ENCODE results near the gene DCPS.
"Not testable (repeated sequence)": the region's sequence is repeated elsewhere in the genome, so short reads cannot be mapped to it uniquely, and the experiment has no call there.

Gene DCPS

DNA sequence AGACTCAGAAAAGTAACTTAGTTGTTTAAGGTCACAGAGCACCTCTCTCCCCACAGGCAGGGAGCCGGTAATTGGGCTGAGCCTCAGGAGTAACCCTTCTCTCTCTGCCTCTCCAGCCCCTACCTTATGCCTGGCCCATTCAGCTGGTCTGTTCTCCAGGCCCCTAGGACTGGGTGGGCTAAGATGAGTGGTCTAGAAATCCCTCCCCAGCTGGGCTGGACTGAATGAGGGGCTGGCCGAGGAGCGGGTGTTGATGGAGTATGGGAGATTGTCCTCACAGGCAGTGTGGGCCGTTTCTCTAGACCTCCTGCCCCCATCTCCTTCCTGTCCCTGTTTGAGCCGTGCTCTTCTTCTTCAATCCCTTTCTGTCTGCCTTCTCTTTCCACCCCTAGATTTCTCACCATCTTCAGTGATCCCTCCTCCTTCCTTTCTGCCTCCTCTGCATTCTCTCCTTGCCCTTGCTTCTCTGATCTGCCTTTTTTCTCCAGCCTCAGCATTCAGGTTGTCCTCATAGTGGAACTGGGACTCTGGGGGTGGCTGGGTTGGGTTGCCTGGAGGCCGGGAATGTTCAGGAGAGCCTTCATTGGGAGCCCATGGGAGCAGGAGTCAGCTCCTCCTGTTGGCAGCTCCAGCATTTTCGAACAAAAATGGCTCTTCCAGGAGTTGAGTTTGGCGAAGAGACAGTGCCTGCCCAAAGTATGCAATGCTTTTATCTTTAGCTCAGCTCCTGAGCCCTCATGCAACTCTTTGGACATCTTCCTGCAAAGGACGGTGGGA lies 59.2 kb downstream of the DCPS start:
- no peak for DNase-seq

DNA sequence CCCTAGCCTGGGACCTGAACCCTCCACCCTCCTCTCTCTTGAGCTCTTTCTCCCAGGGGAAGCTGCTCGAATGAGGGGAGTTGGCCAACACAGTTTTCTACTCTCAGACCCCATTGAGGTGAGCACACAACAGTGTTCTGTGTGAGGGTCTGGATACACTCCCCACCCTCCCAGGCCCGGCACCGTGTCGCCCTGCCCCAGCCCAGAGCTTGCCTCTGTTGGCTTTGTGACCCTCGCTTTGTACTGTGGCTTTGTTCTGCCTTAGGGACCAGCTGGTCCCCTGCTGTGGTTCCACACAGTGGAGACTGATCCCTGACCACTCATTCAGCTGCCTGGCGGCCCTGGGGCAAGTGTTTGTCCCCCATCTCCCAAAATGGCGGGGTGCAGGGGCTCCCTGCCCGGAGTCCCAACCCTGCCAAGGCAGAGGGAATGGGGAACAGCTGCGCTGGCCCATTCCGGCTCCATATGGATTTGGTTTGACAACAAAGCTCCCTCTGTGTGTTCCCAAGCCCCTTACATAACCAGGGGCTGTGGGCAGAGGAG lies 59.9 kb downstream of the DCPS start:
- no peak for DNase-seq

DNA sequence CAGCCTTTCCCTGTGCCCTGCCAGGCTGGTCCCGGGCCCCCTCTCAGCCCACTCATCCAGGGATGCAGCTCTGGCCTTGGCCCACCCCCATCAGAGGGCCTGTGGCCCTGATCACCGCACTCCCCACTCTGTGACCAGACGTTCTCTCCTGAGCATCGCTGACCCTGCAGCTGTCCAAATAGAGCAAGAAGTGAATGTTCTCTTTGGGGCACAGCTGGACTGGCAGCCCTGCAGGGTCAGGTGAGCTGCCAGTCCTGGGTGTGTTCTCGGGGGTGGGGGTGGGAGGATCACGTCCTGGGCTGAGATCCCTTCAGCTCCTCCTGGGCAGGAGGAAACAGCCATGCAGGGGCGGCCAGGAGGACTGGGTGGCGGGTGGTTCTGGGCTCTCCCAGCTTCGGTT lies 60.9 kb downstream of the DCPS start:
- DNase-seq = not testable (repeated sequence)

DNA sequence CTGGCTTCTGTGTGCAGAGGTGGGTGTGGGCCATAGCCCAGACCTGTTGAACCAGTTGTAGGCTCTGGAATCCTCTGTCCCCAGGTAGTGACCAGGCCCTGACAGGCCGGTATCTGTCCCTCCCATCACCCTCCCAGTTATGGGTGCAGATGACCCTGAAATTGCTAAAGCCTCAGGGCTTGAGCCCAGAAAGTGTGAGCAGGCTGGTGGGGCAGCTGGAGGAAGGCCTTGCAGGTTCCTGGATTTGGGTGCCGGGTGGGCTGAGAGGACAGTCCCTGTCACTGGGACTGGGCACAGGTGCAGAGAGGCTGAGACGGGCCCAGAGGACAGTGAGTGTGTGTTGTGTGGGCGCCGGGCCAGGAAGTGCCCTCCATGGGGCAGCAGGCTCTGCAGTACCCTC lies 61.6 kb downstream of the DCPS start:
- DNase-seq = not testable (repeated sequence)

DNA sequence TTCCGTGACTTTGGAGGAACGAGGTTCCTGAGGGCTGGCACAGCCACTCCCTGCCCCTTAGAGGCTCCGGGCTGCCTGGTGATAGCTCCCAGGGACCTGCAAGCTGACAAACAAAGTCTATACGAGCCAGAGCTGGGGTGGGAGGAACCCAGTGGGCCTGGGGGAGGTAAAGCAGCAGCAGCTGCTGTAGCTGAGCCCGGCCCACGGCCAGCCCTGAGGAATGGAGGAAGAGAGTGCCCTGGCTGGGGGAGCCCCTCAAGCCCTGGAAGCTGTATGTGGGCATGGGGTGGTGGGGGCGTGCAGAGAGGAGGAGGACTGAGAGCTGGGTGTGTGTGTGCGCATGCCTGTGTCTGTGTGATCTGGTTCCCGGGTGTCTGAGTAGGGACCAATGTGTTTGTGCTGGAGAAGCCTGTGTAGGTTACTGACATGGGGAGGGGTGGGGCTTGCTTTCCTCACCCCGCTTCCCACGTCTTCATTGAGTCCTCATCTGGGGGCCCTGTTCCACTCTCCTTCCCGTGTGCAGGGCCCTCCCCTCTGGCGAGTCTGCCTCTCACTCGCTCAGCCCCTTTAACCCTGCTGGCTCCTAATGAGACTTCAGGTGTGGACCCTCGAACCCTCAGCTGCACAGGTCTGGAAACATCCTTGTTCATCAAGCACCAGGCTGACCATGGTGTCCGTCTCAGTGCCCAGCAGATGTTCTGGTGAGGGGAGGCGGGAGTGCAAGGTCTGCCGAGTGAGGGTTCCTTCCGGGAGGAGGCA lies 62.4 kb downstream of the DCPS start:
- DNase-seq = no peak

DNA sequence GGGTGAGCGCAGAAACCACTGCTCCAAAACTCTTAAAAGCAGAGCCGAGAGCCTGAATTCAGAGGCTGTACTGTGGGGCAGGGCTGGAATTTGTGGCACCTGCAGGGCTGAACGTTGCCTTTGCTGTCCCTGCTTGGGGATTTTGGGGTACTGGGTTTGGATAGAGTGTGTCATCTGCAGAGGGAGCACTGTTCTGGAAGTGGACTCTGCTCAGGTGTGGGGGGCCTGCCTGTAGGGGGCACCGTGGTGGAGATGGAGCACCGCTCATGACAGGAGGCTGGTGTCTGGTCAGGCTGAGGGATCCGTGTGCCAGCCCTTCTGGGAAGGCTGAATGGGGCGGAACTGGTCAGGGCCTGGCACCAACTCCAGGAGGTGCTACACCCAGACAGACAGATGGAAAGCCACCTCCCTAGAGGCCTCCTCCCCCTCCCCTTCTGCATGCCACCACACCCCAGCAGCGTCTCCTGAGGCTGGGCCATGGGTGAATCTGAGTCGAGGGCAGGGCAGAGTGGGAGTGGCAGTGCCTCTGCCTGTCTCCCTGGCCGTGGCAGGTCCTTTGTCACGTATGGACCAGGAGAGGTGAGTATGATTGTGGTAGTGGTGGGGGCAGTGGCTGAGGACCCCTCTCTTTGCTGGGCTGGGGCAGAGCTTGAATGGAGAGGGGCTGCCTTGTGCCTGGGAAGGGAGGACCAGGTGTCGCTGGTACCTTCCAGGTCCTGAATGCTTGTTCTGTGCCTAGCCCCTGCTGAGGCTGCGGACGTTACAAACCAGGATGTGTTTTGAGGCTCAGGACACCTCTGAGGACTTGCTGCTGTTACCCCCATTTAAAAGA lies 63.2 kb downstream of the DCPS start:
- not testable (repeated sequence) for DNase-seq

DNA sequence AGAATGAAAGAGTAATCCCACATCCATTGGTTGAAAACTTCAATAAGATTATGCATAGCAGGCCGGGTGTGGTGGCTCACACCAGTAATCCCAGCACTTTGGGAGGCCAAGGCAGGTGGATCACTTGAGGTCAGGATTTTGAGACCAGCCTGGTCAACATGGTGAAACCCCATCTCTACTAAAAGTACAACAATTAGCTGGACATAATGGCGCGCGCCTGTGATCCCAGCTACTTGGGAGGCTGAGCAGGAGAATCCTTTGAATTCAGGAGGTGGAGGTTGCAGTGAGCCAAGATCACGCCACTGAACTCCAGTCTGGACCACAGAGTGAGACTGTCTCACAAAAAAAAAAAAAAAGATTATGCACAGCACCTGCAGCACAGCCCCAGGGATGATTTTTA lies 63.9 kb downstream of the DCPS start:
- not testable (repeated sequence) for DNase-seq

DNA sequence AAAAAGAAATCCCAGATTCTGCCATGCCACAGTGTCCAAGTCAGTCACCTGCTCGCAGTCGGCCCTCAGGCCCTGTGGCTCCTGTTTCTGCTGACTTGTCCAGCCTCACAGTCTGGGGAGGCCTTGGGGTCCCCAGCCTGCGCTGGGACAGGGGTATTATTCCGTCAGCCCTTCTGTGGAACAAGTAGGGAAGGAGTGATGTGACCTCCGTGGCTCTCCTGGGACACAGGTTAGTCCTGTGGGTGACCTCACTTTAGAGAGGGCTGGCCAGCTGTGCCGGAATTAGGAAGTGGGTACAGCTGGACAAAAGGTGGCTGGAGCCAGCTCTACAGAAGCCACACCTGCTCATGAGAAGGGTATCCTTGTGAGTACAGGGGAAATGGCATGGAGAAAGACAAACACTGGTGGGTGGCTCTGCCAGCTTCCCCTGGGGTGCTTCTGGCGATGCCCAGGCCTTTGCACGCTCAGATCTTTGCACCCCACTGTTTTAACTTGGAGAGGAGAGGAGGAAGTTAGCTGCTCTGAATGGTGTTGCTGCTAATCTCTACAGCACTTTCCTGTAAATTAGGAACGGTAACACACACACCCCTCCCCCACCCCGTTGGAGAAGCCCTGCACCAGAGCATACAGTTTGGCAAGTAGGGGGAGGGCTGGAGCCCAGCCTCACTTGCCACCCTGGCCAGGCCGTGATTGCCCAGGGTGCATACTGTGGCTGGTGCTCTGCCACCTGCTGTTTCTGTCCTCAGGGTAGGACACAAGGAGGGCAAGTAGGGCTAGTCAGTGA lies 64.7 kb downstream of the DCPS start:
- DNase-seq = not testable (repeated sequence)

DNA sequence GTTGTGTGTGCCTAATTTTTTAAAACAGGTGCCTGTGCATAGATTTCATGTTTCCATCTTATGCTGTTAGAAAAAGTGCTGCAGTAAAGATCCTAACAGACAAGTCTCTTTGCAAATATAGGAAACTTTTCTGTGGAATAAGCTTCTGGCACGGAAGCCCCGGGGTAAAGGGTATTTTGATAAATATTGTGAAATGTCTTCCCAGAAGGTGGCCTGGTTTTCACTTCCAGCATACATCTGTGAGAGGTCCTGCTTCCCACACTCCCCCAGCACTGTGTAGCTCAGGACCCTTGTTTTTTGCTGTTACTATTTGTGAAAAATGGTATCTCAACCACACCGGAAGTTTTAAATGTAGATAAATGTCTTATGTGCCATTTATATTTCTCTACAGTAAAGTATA lies 66.2 kb downstream of the DCPS start:
- no peak for DNase-seq

DNA sequence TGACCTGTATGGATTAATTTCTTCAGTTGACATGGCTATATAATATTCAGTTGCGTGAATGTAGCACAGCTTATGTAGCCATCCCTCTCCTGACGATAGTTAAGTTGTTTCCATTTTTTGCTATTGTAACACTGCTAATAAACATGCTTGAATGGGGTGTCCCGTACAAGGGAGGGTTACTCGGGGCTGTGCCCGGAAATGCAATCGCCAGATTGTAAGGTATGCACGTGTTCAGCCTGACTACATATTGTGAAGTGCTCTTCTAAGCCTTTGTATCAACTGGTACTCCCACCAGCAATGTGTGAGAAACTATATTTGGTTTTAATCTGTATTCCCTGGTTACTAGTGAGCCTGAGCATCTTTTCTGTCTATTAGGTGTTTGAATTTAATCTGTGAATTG lies 67.7 kb downstream of the DCPS start:
- DNase-seq = no peak

DNA sequence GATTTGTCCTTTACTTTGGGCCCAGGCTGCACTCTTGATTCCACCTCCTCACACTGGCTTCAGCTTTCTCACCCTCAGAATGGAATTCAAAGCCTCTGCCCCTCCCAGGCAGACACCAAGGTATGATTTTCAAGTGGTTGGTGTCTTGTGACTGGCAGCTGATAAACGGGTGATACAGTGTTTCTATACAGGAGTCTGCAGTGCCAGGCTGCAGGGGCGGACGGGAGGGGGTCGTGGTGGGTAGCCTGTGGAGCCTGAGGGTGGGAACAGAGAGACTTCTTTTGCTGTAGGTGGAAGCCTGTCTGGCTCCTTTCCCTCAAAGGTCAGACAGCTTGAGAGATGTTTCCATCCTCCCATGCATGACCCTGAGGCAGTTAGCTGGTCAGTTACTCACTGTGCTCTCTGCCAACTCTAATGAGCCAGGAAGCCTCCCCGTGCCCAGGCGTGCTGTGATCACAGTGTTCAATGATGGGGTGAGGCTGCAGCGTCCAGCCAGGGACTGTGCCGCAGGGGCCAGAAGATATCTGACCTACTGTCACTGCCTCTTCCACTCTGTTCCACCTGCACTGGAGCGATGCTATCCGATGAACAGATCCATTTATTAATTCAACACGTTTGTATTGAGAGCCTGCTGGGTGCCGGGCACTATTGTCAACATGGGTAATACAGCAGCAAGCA lies 69.7 kb downstream of the DCPS start:
- DNase-seq = not testable (repeated sequence)

DNA sequence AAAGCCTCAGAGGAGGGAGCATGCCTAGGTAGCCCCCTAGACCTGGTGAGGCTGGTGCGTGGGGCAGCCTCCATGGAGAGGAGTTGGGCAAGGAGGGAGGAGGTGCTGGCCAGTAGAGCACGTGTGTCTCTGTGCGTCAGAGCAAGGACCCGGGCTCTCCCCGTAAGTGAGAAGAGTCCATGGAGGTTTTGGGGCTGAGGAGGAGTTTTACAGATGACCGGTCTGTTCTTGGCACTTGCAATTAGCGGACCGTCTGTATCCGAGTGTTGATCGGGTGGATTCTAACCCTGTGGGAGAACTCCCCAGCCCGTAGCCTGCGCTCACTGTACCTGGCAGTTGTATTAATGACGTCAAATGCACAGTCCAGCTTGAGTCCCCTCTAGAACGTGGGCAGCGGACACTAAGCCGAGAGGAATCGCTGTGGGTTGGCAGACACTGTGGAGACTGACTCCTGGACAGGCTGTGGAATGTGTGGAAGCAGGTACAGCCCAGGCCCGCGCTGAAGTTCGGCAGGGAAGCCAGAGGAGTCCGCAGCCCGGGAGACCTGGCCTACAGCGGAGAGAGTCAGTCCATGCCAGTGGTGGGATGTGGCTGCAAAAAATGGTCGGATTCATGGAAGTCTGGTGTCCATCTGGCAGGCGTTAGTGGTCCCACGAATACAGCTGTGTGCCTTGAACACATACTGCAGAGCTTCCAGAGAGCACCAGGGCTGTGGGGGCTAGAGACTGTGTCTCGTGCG lies 70.9 kb downstream of the DCPS start:
- not testable (repeated sequence) for DNase-seq

DNA sequence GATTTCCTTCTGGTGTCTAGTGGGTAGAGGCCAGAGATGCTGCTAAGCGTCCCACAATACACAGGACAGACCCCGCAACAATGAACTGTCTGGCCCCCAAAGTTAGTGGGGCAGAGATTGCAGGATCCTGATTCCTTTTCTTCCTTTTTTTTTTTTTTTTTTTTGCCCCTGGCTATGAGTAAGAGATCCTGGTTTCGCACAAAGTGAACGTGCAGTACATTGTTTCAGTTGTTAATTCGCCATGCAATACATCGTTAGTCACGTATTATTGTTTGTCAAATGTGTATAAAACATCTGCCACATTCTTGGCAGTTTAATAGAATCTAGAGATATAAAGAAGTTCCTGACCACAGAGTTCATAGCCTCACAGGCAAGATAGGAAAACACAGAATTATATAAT lies 71.9 kb downstream of the DCPS start:
- no peak for DNase-seq

DNA sequence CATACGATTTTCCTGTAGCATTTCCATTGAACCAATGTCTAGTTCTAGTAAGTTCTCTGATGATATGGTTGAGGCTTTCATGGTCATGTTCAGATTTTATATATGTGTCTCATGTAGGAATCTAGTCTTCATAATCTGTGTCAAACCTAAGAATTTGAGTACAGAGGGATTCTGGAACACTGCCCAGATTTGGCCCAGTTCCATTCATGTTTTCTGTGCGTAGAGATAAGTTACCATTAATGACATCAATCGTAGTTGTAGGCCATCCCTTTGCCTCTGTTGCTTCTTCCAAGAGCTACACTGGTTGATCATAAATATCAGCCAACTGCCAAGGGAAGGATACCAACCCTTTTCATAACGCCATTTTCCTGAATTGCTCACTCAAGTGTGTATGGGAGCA lies 74.9 kb downstream of the DCPS start:
- no peak for DNase-seq

DNA sequence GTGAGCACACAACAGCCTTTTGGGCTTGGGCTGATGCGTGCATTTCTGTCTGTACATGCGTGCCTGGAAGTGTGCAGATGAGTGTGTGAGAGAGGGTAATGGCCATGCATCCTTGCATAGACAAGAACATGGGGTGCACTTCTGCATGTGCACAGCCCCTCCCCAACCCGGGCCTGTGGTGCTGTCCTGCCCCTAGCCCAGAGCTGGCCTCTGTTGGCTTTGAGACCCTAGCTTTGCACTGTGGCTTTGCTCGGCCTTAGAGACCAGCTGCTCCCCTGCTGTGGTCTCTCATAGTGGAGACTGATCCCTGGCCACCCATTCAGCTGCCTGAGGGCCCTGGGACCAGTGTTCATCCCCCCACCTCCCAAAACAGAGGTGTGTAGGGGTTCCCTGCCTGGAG lies 77.0 kb downstream of the DCPS start:
- DNase-seq = no peak

DNA sequence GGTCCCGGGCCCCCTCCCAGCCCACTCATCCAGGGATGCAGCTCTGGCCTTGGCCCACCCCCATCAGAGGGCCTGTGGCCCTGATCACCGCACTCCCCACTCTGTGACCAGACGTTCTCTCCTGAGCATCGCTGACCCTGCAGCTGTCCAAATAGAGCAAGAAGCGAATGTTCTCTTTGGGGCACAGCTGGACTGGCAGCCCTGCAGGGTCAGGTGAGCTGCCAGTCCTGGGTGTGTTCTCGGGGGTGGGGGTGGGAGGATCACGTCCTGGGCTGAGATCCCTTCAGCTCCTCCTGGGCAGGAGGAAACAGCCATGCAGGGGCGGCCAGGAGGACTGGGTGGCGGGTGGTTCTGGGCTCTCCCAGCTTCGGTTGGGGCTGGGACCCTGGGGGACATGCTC lies 78.1 kb downstream of the DCPS start:
- DNase-seq = not testable (repeated sequence)

DNA sequence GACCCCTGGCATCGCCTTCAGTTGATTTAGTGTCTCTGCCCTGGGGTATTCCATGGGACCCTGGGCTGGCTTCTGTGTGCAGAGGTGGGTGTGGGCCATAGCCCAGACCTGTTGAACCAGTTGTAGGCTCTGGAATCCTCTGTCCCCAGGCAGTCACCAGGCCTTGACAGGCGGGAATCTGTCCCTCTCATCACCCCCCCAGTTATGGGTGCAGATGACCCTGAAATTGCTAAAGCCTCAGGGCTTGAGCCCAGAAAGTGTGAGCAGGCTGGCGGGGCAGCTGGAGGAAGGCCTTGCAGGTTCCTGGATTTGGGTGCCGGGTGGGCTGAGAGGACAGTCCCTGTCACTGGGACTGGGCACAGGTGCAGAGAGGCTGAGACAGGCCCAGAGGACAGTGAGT lies 78.8 kb downstream of the DCPS start:
- DNase-seq = not testable (repeated sequence)

DNA sequence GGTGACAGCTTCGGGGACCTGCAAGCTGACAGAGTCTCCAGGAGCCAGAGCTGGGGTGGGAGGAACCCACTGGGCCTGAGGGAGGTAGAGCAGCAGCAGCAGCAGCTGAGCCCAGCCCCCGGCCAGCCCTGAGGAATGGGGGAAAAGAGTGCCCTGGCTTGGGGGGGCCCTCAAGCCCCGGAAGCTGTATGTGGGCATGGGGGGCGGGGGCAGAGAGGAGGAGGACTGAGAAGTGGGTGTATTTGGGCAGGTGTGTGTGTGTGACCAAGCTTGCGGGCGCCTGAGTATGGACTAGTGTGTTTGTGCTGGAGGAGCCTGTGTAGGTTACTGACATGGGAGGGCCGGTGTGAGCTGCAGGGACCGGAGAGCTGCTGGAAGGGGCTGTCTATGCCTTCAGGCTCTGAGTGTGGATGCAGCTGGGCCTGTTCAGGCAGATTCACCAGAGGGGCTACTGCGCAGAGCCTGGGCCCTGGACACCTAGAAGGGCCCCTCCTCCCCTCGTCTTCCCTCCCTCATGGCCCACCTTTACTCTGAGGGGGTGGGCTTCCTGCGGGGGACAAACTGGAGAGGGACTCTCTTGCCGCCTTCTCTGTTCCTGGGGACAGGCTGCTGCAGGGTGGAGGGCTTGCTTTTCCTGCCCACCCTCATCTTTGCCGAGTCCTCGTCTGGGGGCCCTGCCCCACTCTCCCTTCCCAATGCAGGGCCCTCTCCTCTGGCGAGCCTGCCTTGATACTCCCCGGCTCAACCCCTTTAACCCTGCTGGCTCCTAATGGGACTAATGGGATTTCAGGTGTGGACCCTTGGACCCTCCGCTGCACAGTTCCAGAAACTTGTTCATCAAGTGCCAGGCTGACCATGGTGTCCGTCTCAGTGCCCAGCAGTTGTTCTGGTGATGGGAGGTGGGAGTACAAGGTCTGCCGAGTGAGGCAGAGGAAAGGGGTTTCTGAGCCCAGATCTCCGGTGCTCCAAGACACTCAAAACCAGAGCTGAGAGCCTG lies 79.8 kb downstream of the DCPS start:
- no peak for DNase-seq

DNA sequence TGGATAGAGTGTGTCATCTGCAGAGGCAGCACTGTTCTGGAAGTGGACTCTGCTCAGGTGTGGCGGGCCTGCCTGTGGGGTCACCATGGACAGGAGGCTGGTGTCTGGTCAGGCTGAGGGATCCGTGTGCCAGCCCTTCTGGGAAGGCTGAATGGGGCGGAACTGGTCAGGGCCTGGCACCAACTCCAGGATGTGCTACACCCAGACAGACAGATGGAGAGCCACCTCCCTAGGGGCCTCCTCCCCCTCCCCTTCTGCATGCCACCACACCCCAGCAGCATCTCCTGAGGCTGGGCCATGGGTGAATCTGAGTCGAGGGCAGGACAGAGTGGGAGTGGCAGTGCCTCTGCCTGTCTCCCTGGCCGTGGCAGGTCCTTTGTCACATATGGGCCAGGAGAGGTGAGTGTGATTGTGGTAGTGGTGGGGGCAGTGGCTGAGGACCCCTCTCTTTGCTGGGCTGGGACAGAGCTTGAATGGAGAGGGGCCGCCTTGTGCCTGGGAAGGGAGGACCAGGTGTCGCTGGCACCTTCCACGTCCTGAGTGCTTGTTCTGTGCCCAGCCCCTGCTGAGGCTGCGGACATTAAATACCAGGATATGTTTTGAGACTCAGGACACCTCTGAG lies 80.7 kb downstream of the DCPS start:
- DNase-seq = no peak

All from stimulated activated CD4-positive, alpha-beta T cell treated with anti-CD3 and anti-CD28 coated beads, Interleukin-4, amount 100 ng/mL, for 1 hour (primary cell).